ENCODE data around the gene CPNE5. TPM values are rescaled to one million over a fixed set of nuclear protein-coding genes. Genes with fewer than 3 reads are reported as not detected.

Gene CPNE5
- polyA plus RNA-seq, 2 of the 4 experiments (the other 2 are of a cell fraction) = 0.03 to 0.13 TPM

GRCh38 chr6:36730424-36731380 lies 108.5 kb downstream of the CPNE5 start:
- Histone ChIP-seq H3K4me3 (no peak overlapping the region), H3K27ac (no peak overlapping the region), H3K4me2 (no peak overlapping the region), H3K4me1 (0 out of 3 replicates have a peak, but pooled peaks cover 6% of the 10 kb centered on the region), H3K9me3 (no peaks in the 10 kb centered on the region)
- no peak for FAIRE-seq
- no peak for ATAC-seq
- TF ChIP-seq FOSL2 (IDR thresholded peaks at IDR 0.05) (no peak), FOSL2 (CRISPR knock-in tag; IDR thresholded peaks at IDR 0.05) (no peak), KDM5A (IDR thresholded peaks at IDR 0.05) (no peak), ZC3H11A (IDR thresholded peaks at IDR 0.05) (no peak), NR3C1 (IDR thresholded peaks at IDR 0.05) (no peak), MYC (IDR thresholded peaks at IDR 0.05; ENCODE audit: borderline replicate concordance, low read length) (no peak), HOXB5 (CRISPR knock-in tag; IDR thresholded peaks at IDR 0.05) (no peak), MAFK (IDR thresholded peaks at IDR 0.05; ENCODE audit: partially characterized antibody) (no peak), SMC3 (IDR thresholded peaks at IDR 0.05) (no peak), BHLHE40 (IDR thresholded peaks at IDR 0.05; ENCODE audit: low read depth, low read length) (no peak), FOXS1 (CRISPR knock-in tag; IDR thresholded peaks at IDR 0.05) (no peak), HOXA7 (CRISPR knock-in tag; IDR thresholded peaks at IDR 0.05) (no peak)
- TF ChIP-seq, protein P1, sequence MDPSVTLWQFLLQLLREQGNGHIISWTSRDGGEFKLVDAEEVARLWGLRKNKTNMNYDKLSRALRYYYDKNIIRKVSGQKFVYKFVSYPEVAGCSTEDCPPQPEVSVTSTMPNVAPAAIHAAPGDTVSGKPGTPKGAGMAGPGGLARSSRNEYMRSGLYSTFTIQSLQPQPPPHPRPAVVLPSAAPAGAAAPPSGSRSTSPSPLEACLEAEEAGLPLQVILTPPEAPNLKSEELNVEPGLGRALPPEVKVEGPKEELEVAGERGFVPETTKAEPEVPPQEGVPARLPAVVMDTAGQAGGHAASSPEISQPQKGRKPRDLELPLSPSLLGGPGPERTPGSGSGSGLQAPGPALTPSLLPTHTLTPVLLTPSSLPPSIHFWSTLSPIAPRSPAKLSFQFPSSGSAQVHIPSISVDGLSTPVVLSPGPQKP (IDR thresholded peaks at IDR 0.05; ENCODE audit: low read depth, low read length) = no peak
- TF ChIP-seq, protein P2, sequence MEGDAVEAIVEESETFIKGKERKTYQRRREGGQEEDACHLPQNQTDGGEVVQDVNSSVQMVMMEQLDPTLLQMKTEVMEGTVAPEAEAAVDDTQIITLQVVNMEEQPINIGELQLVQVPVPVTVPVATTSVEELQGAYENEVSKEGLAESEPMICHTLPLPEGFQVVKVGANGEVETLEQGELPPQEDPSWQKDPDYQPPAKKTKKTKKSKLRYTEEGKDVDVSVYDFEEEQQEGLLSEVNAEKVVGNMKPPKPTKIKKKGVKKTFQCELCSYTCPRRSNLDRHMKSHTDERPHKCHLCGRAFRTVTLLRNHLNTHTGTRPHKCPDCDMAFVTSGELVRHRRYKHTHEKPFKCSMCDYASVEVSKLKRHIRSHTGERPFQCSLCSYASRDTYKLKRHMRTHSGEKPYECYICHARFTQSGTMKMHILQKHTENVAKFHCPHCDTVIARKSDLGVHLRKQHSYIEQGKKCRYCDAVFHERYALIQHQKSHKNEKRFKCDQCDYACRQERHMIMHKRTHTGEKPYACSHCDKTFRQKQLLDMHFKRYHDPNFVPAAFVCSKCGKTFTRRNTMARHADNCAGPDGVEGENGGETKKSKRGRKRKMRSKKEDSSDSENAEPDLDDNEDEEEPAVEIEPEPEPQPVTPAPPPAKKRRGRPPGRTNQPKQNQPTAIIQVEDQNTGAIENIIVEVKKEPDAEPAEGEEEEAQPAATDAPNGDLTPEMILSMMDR (IDR thresholded peaks at IDR 0.05) = no peak
- TF ChIP-seq, protein P3, sequence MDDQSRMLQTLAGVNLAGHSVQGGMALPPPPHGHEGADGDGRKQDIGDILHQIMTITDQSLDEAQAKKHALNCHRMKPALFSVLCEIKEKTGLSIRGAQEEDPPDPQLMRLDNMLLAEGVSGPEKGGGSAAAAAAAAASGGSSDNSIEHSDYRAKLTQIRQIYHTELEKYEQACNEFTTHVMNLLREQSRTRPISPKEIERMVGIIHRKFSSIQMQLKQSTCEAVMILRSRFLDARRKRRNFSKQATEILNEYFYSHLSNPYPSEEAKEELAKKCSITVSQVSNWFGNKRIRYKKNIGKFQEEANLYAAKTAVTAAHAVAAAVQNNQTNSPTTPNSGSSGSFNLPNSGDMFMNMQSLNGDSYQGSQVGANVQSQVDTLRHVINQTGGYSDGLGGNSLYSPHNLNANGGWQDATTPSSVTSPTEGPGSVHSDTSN (IDR thresholded peaks at IDR 0.05) = no peak
- DNase-seq (ENCODE audit: low read depth in 1 of 2, low spot score in 1 of 2) = no peak
- ChIA-PET CTCF (interaction anchor here (1.1 to 1.5 kb wide), 2 partner anchors 9 to 28 kb away, joined by 3 to 5 read pairs; no protein-coding TSS in a partner anchor), POLR2A (no interaction called here)
- WGBS (ENCODE audit: missing lambda C conversion rate) = 69% methylated on average over 8 of the region's 15 CpGs

- ChIA-PET CTCF (interaction anchor here (2.5 to 2.7 kb wide), 3 partner anchors 30 to 114 kb away, joined by 9 to 16 read pairs (median 11); no protein-coding TSS in a partner anchor), POLR2A (no interaction called here)
- H3K4me3 ChIP-seq = no peak overlapping the region
- FAIRE-seq (no peak), DNase-seq (ENCODE audit: low read depth in 1 of 2, low spot score in 1 of 2) (no peak), ATAC-seq (no peak)
- no peak overlapping the region for H3K4me2 ChIP-seq
- H3K9me3 ChIP-seq = no peaks in the 10 kb centered on the region
- WGBS (ENCODE audit: missing lambda C conversion rate) = 79% methylated on average over 3 of the region's 3 CpGs
- no peak overlapping the region for H3K27ac ChIP-seq
- H3K4me1 ChIP-seq = no peaks in the 10 kb centered on the region
- TF ChIP-seq ZSCAN20 (CRISPR knock-in tag; IDR thresholded peaks at IDR 0.05) (no peak), CBX2 (IDR thresholded peaks at IDR 0.05; ENCODE audit: borderline replicate concordance, low read depth) (no peak), SMC3 (IDR thresholded peaks at IDR 0.05) (no peak), SREBF2 (IDR thresholded peaks at IDR 0.05) (no peak), TP53 (CRISPR knock-in tag; IDR thresholded peaks at IDR 0.05) (no peak), RFX5 (IDR thresholded peaks at IDR 0.05) (no peak), PHF8 (IDR thresholded peaks at IDR 0.05; ENCODE audit: borderline replicate concordance, low read depth) (no peak), GATA3 (IDR thresholded peaks at IDR 0.05; ENCODE audit: borderline replicate concordance) (no peak), EHMT2 (IDR thresholded peaks at IDR 0.05; ENCODE audit: low read depth) (no peak), CHD2 (IDR thresholded peaks at IDR 0.05; ENCODE audit: low read length, partially characterized antibody) (no peak)
- TF ChIP-seq, protein P4, sequence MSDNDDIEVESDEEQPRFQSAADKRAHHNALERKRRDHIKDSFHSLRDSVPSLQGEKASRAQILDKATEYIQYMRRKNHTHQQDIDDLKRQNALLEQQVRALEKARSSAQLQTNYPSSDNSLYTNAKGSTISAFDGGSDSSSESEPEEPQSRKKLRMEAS (IDR thresholded peaks at IDR 0.05) = no peak
- TF ChIP-seq, protein P2 (IDR thresholded peaks at IDR 0.05) = no peak
- TF ChIP-seq, protein P5, sequence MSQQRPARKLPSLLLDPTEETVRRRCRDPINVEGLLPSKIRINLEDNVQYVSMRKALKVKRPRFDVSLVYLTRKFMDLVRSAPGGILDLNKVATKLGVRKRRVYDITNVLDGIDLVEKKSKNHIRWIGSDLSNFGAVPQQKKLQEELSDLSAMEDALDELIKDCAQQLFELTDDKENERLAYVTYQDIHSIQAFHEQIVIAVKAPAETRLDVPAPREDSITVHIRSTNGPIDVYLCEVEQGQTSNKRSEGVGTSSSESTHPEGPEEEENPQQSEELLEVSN (IDR thresholded peaks at IDR 0.05; ENCODE audit: borderline replicate concordance, low read depth) = no peak
- TF ChIP-seq, protein P3 (IDR thresholded peaks at IDR 0.05) = no peak
Measured at GRCh38 chr6:36729161-36729524, 110.1 kb downstream of the CPNE5 start.
